PC-3 (cell line): Measurements from ENCODE around the gene SUMO4. TPM values are rescaled to one million over a fixed set of nuclear protein-coding genes. Genes with fewer than 3 reads are reported as not detected.

Experiments used
- ATAC-seq: fragments of 200-7000 bp; cut with Tn5 transposase; 2 replicates; pipeline ENCODE4 v1.9.1; 2020; ENCODE audit warnings: mild to moderate bottlenecking, moderate library complexity
- BruUV-seq: library from RNA; stranded (reverse); fragments of 400-500 nt; replicated peaks from 2 replicates; lab custom pipeline; 2021; lab: Mats Ljungman, UMichigan
- CTCF ChIA-PET: fragments of 300-600 bp; sonication (Branson Sonifier 250); formaldehyde crosslinking; loops from one replicate; lab custom pipeline; 2022; ENCODE audit warnings: antibody characterized with exemption; lab: Charles Lee
- POLR2A ChIA-PET: fragments of 300-600 bp; sonication (Branson Sonifier 250); formaldehyde crosslinking; loops from one replicate; lab custom pipeline; 2022; ENCODE audit warnings: antibody characterized with exemption; ENCODE audit not compliant: unreplicated experiment; lab: Charles Lee
- DNase-seq: peaks from one replicate; pipeline ENCODE4 v3.0.0-alpha.2; 2015
- H2AFZ ChIP-seq: fragments of 300-600 bp; sonication (generic); 2 replicates; pipeline ENCODE4 v1.6.0; 2016; ENCODE audit warnings: antibody characterized with exemption, low read length
- H3F3A ChIP-seq: fragments of 300-600 bp; sonication (generic); one replicate; pipeline ENCODE4 v1.6.0; 2017; ENCODE audit warnings: antibody characterized with exemption, low read length, control low read depth, mild to moderate bottlenecking; ENCODE audit not compliant: unreplicated experiment
- H3K27ac ChIP-seq: fragments of 300-600 bp; sonication (generic); 2 replicates; pipeline ENCODE4 v1.5.1; 2016; ENCODE audit warnings: mild to moderate bottlenecking, low read length
- H3K27me3 ChIP-seq: fragments of 300-600 bp; sonication (generic); 2 replicates; pipeline ENCODE4 v1.6.1; 2016; ENCODE audit warnings: low read length, mixed read lengths
- H3K36me3 ChIP-seq: fragments of 300-600 bp; sonication (generic); 2 replicates; pipeline ENCODE4 v1.6.1; 2016; ENCODE audit warnings: low read depth, mixed run types, low read length, mixed read lengths
- H3K4me1 ChIP-seq: fragments of 300-600 bp; sonication (generic); 2 replicates; pipeline ENCODE4 v1.5.1; 2016; ENCODE audit warnings: low read length; ENCODE audit not compliant: insufficient read depth
- H3K4me2 ChIP-seq: fragments of 300-600 bp; sonication (generic); 2 replicates; pipeline ENCODE4 v1.6.0; 2016; ENCODE audit warnings: low read length
- H3K4me3 ChIP-seq: fragments of 300-600 bp; sonication (generic); 2 replicates; pipeline ENCODE4 v1.5.1; 2016; ENCODE audit warnings: mild to moderate bottlenecking, low read length, mixed read lengths
- H3K79me2 ChIP-seq: fragments of 300-600 bp; sonication (generic); 2 replicates; pipeline ENCODE4 v1.6.1; 2017; ENCODE audit warnings: low read length, mixed read lengths
- H3K9ac ChIP-seq: fragments of 300-600 bp; sonication (generic); 2 replicates; pipeline ENCODE4 v1.6.0; 2016; ENCODE audit warnings: mild to moderate bottlenecking, low read length
- H3K9me2 ChIP-seq: fragments of 300-600 bp; sonication (generic); replicated peaks from 2 replicates; pipeline ENCODE4 v1.6.1; 2016; ENCODE audit warnings: mixed run types, low read length, mixed read lengths
- H3K9me3 ChIP-seq: fragments of 300-600 bp; sonication (generic); 2 replicates; pipeline ENCODE4 v1.6.1; 2016; ENCODE audit warnings: low read length, mixed read lengths
- H4K20me1 ChIP-seq: fragments of 300-600 bp; sonication (generic); 2 replicates; pipeline ENCODE4 v1.6.1; 2016; ENCODE audit warnings: low read length, mixed read lengths
- CTCF ChIP-seq: fragments of 300-600 bp; sonication (generic); conservative IDR thresholded peaks from 2 replicates; pipeline ENCODE4 v1.5.1; 2017; ENCODE audit warnings: antibody characterized with exemption, low read depth, mild to moderate bottlenecking, low read length
- EZH2 ChIP-seq: fragments of 300-600 bp; sonication (generic); IDR thresholded peaks from one replicate; pipeline ENCODE4 v1.6.1; 2017; ENCODE audit warnings: antibody characterized with exemption, mild to moderate bottlenecking, low read length; ENCODE audit not compliant: unreplicated experiment
- EZH2phosphoT487 ChIP-seq: fragments of 300-600 bp; sonication (generic); IDR thresholded peaks from 2 replicates; pipeline ENCODE4 v1.6.1; 2018; ENCODE audit warnings: mild to moderate bottlenecking, antibody characterized with exemption, low read length, borderline replicate concordance
- intact Hi-C: fragments of 100-400 bp; cut with micrococcal nuclease; formaldehyde crosslinking; loops from 2 replicates; pipeline ENCODE4 v1.9.0; 2023
- total RNA-seq: library from RNA; depleted of rRNA; stranded (reverse); fragments of >200 nt; gene quantifications from 2 replicates; pipeline ENCODE4 v1.2.3, GENCODE V29; 2014

The SUMO4 gene
- total RNA-seq, 1 experiment from 2014 or later = 0.69 TPM

GRCh38 chr6:149362289-149362688, 37.8 kb upstream of the SUMO4 start:
- Histone ChIP-seq H3F3A (no peaks in the 10 kb centered on the region), H3K27ac (no peak overlapping the region), H3K9ac (no peak overlapping the region), H3K4me1 (peaks cover 11% of the 10 kb centered on the region), H3K9me3 (no peaks in the 10 kb centered on the region), H3K36me3 (no peaks in the 10 kb centered on the region), H3K27me3 (no peaks in the 10 kb centered on the region), H2AFZ (no peak overlapping the region), H3K79me2 (peaks cover 94% of the 10 kb centered on the region), H4K20me1 (no peaks in the 10 kb centered on the region), H3K9me2 (no peaks in the 10 kb centered on the region), H3K4me3 (no peak overlapping the region), H3K4me2 (0 out of 2 replicates have a peak overlapping the region, but pooled peaks have one; percentile 60)
- DNase-seq (peak; percentile 27), ATAC-seq (no peak; the same call in 1 of the 2 replicates)
- intact Hi-C loops = no loop called here
- TF ChIP-seq EZH2phosphoT487 (no peak), CTCF (no peak), EZH2 (no peak)
- POLR2A ChIA-PET = no interaction called here
- CTCF ChIA-PET = no interaction called here
- no TSS peak for BruUV-seq

GRCh38 chr6:149363154-149363553, 36.9 kb upstream of the SUMO4 start:
- Histone ChIP-seq H2AFZ (no peak overlapping the region), H3K4me1 (peaks cover 11% of the 10 kb centered on the region), H3K36me3 (no peaks in the 10 kb centered on the region), H3F3A (no peaks in the 10 kb centered on the region), H3K79me2 (peaks cover 98% of the 10 kb centered on the region), H3K27ac (peak overlapping the region; percentile 30; the same call in 1 of the 2 replicates), H3K27me3 (no peaks in the 10 kb centered on the region), H3K9ac (no peak overlapping the region), H3K9me3 (no peaks in the 10 kb centered on the region), H3K4me3 (no peak overlapping the region), H3K4me2 (peak overlapping the region; percentile 60), H4K20me1 (no peaks in the 10 kb centered on the region), H3K9me2 (no peaks in the 10 kb centered on the region)
- TF ChIP-seq CTCF (no peak), EZH2 (no peak)
- ChIA-PET POLR2A (interaction anchor here (0.7 kb wide), 1 partner anchor 199 kb away, joined by 4 read pairs; no protein-coding TSS in a partner anchor), CTCF (no interaction called here)
- ATAC-seq (peak; percentile 84), DNase-seq (peak; percentile 73)
- intact Hi-C loops = no loop called here
- BruUV-seq = no TSS peak

- H4K20me1 ChIP-seq = no peaks in the 10 kb centered on the region
- H3K4me2 ChIP-seq = no peak overlapping the region
Measured at GRCh38 chr6:149364557-149364956, 35.5 kb upstream of the SUMO4 start.

More at GRCh38 chr6:149364557-149364956, 35.5 kb upstream of the SUMO4 start:
- no peaks in the 10 kb centered on the region for H3K27me3 ChIP-seq
- H3F3A ChIP-seq = no peaks in the 10 kb centered on the region
- no peak overlapping the region for H3K4me3 ChIP-seq
- no peaks in the 10 kb centered on the region for H3K36me3 ChIP-seq
- ATAC-seq = no peak
- no peak overlapping the region for H3K27ac ChIP-seq
- TF ChIP-seq EZH2phosphoT487 = no peak
- no peak for TF ChIP-seq EZH2
- TF ChIP-seq CTCF = no peak
- ChIA-PET CTCF (no interaction called here), POLR2A (no interaction called here)
- no peak overlapping the region for H2AFZ ChIP-seq
- H3K4me1 ChIP-seq = peaks cover 11% of the 10 kb centered on the region
- BruUV-seq = no TSS peak
- H3K9me2 ChIP-seq = no peaks in the 10 kb centered on the region
- H3K79me2 ChIP-seq = peaks cover 96% of the 10 kb centered on the region
- H3K9me3 ChIP-seq = no peaks in the 10 kb centered on the region
- no peak overlapping the region for H3K9ac ChIP-seq
- intact Hi-C loops = no loop called here
- no peak for DNase-seq
